Small intestine (tissue), 7 donors: ENCODE measurements around the gene P2RX5. TPM values are rescaled to one million over a fixed set of nuclear protein-coding genes. Genes with fewer than 3 reads are reported as not detected.

ENCODE experiments used
- DNase-seq, 2 donors: peaks; one replicate each; pipeline versions ENCODE4 v3.0.0 to v3.0.0-alpha.2; 2013
- FAIRE-seq: peaks from 2 replicates; lab custom pipeline; 2012; peaks lifted over from hg19 to GRCh38; lab: Jason Lieb, UNC
- H3K27ac ChIP-seq, 3 donors: one replicate each; pipeline ENCODE4 v1.5.1; 2013; ENCODE audit warnings: low read length in 2 of 3, mild to moderate bottlenecking in 2 of 3, control low read depth in 1 of 3, inconsistent platforms in 1 of 3, low read depth in 1 of 3, moderate library complexity in 1 of 3
- H3K27me3 ChIP-seq, 3 donors: one replicate each; pipeline ENCODE4 v1.6.1; 2013; ENCODE audit warnings: low read length in 3 of 3, inconsistent platforms in 1 of 3; ENCODE audit not compliant: control insufficient read depth in 3 of 3, insufficient read depth in 3 of 3
- H3K36me3 ChIP-seq, 3 donors: one replicate each; pipeline ENCODE4 v1.6.1; 2013; ENCODE audit warnings: low read length in 3 of 3, inconsistent platforms in 1 of 3, low read depth in 1 of 3, mild to moderate bottlenecking in 1 of 3, moderate library complexity in 1 of 3; ENCODE audit not compliant: control insufficient read depth in 3 of 3, insufficient read depth in 2 of 3
- H3K4me1 ChIP-seq, 3 donors: one replicate each; pipeline ENCODE4 v1.6.1; 2013; ENCODE audit warnings: low read length in 2 of 3, inconsistent platforms in 1 of 3, low read depth in 1 of 3, mild to moderate bottlenecking in 1 of 3, moderate library complexity in 1 of 3; ENCODE audit not compliant: control insufficient read depth in 3 of 3, insufficient read depth in 2 of 3
- H3K4me3 ChIP-seq, 3 donors: one replicate each; pipeline ENCODE4 v1.5.1; 2013; ENCODE audit warnings: low read length in 3 of 3, control low read depth in 1 of 3, inconsistent platforms in 1 of 3, low read depth in 1 of 3, mild to moderate bottlenecking in 1 of 3, moderate library complexity in 1 of 3
- H3K9me3 ChIP-seq, 2 donors: one replicate each; pipeline ENCODE4 v1.6.1; 2013; ENCODE audit warnings: low read depth in 1 of 2, low read length in 1 of 2; ENCODE audit not compliant: control insufficient read depth in 2 of 2, insufficient read depth in 1 of 2
- WGBS, 3 donors: extraction: QIAGEN DNeasy Blood & Tissue Kit; methylation state at CpG; one replicate each; pipeline ENCODE4 v1.1.7; 2013; 5-methylcytosine and 5-hydroxymethylcytosine counted together
- polyA plus RNA-seq, 4 donors: library from polyadenylated mRNA; stranded (reverse) in 3 of 4; unstranded in 1 of 4; fragments of 200-250 nt in 3 of 4; fragments of 120-200 nt in 1 of 4; gene quantifications; one replicate each; pipeline versions ENCODE4 v1.2.1 to v1.2.3, GENCODE V29; 2013
- donor health status: healthy with polysubstance abuse.
- donor health status: control.
- donor health status: control.
- donor health status: Bipolar disorder and iron deficiency.
- donor health status: healthy.

P2RX5 gene
- polyA plus RNA-seq, 4 donors, result 0.67 to 5.6 (median 1.9) TPM

DNA sequence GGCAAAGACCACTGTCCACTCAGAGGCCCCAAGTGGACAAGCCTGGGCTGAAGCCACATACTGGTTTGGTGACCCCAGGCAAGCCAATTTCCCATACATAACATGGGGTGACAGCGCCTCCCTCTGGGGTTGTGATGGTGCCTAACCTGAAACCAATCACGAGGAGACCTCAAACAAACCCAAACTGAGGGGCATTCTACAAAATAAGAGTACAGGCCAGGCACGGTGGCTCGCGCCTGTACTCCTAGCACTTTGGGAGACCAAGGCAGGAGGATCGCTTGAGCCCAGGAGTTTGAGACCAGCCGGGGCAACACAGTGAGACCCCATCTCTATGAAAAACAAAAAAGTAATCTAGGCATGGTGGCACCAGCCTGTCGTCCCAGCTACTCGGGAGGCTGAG, 3.6 kb downstream of the P2RX5 start:
- Histone ChIP-seq H3K27ac (no peak overlapping the region), H3K36me3 (no peaks in the 10 kb centered on the region), H3K27me3 (peaks cover 2 to 55% (median 7%) of the 10 kb centered on the region in 3 donors), H3K9me3 (peaks cover 0 to 2% of the 10 kb centered on the region in 2 donors), H3K4me1 (peaks cover 0 to 4% (median 0%) of the 10 kb centered on the region in 3 donors), H3K4me3 (no peak overlapping the region)
- DNase-seq (no peak), FAIRE-seq (no peak)
- WGBS, 3 donors, result 80 to 86% (median 84%) methylated on average over 9 of the region's 9 CpGs

GRCh38 chr17:3691617-3692067, 4.3 kb downstream of the P2RX5 start:
- no peak for DNase-seq
- 72 to 80% (median 77%) methylated on average over 16 of the region's 16 CpGs for WGBS, 3 donors
- Histone ChIP-seq H3K27ac (no peak overlapping the region), H3K36me3 (no peaks in the 10 kb centered on the region), H3K9me3 (no peaks in the 10 kb centered on the region), H3K4me3 (no peak overlapping the region), H3K27me3 (peaks cover 2 to 49% (median 7%) of the 10 kb centered on the region in 3 donors), H3K4me1 (peaks cover 0 to 4% (median 0%) of the 10 kb centered on the region in 3 donors)
- no peak for FAIRE-seq

- Histone ChIP-seq H3K27me3 (peaks cover 0 to 38% (median 2%) of the 10 kb centered on the region in 3 donors), H3K4me3 (no peak overlapping the region), H3K27ac (no peak overlapping the region), H3K36me3 (no peaks in the 10 kb centered on the region), H3K4me1 (no peaks in the 10 kb centered on the region), H3K9me3 (no peaks in the 10 kb centered on the region)
- FAIRE-seq (no peak), DNase-seq (no peak)
- 77 to 84% (median 83%) methylated on average over 18 to 22 of the region's 22 CpGs for WGBS, 3 donors
These were observed 5.8 kb downstream of the P2RX5 start for GRCh38 chr17:3690094-3690715.

- no peaks in the 10 kb centered on the region for H3K4me1 ChIP-seq
- no peaks in the 10 kb centered on the region for H3K9me3 ChIP-seq
- 82 to 89% (median 85%) methylated on average over 41 to 44 of the region's 44 CpGs for WGBS, 3 donors
- FAIRE-seq (no peak), DNase-seq (no peak)
- peaks cover 0 to 36% (median 0%) of the 10 kb centered on the region in 3 donors for H3K27me3 ChIP-seq
- no peaks in the 10 kb centered on the region for H3K36me3 ChIP-seq
- no peak overlapping the region for H3K4me3 ChIP-seq
- H3K27ac ChIP-seq, result no peak overlapping the region
These were observed 6.5 kb downstream of the P2RX5 start for GRCh38 chr17:3689262-3690093.

GRCh38 chr17:3688852-3689261, 7.1 kb downstream of the P2RX5 start:
- WGBS, 3 donors, result 68 to 77% (median 74%) methylated on average over 11 to 14 of the region's 14 CpGs
- no peaks in the 10 kb centered on the region for H3K4me1 ChIP-seq
- H3K27ac ChIP-seq, result no peak overlapping the region

DNA sequence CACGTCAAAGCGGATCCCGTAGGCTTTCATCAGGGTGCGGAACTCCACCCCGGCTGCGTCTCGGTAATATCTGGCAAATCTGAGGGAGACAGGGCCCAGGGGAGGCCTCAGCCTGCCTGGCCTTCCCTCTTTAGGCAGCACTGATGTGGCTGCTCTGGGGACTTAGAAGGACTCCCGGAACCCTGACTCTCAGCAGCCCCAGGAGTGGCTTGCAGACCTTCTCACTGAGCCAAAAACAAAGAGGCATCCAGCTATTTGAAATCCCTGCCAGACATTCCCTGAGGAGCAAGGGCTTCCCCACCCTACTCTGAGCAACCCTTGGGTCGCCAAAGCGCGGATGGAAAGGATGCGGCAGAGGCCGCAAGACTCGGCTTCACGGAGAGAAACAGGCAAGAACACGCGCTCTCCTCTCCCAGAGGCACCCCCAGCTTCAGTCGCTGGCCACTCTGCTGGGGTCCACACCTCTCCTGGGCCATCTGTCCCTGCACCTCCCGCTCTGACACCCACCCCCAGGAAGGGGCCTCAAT, 7.9 kb downstream of the P2RX5 start:
- Histone ChIP-seq H3K9me3 (no peaks in the 10 kb centered on the region), H3K4me3 (no peak overlapping the region), H3K27me3 (peaks cover 0 to 33% (median 0%) of the 10 kb centered on the region in 3 donors), H3K27ac (no peak overlapping the region), H3K4me1 (no peaks in the 10 kb centered on the region), H3K36me3 (no peaks in the 10 kb centered on the region)
- DNase-seq, result no peak
- 45 to 46% (median 45%) methylated on average over 19 of the region's 19 CpGs for WGBS, 3 donors
- FAIRE-seq, result no peak

More at GRCh38 chr17:3688852-3689261, 7.1 kb downstream of the P2RX5 start:
- Histone ChIP-seq H3K4me3 (no peak overlapping the region), H3K27me3 (peaks cover 0 to 37% (median 0%) of the 10 kb centered on the region in 3 donors), H3K9me3 (no peaks in the 10 kb centered on the region), H3K36me3 (no peaks in the 10 kb centered on the region)
- DNase-seq, result no peak
- FAIRE-seq, result no peak

GRCh38 chr17:3685174-3685573, 10.8 kb downstream of the P2RX5 start:
- 9 to 39% (median 30%) methylated on average over 8 to 13 of the region's 13 CpGs for WGBS, 3 donors

DNA sequence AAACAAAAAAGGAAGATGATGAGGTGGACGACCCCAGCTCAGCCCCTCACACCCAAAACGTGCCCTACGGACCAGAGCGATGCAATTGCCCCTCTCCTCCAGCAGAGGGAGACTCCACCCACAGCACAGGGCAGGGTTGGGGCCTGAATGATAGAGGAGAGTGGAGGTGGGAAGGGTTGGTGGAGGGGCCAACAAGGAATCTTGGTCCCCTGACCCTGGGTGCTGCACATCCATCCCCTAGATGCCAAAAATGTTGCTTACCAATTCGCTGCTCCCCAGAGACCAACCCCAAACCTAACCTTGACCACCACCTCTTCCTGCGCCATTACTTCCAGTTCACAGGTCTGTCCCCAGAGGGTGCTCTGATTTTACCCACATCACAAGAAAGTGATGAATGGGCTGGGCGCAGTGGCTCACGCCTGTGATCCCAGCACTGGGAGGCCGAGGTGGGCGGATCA, 12.9 kb downstream of the P2RX5 start:
- Histone ChIP-seq H3K27ac (no peak overlapping the region), H3K27me3 (peaks cover 0 to 19% (median 2%) of the 10 kb centered on the region in 3 donors), H3K9me3 (no peaks in the 10 kb centered on the region), H3K36me3 (no peaks in the 10 kb centered on the region), H3K4me3 (no peak overlapping the region), H3K4me1 (no peaks in the 10 kb centered on the region)
- 27 to 31% (median 28%) methylated on average over 10 of the region's 10 CpGs for WGBS, 3 donors
- FAIRE-seq (no peak), DNase-seq (peak; percentile 19 to 55)

More at GRCh38 chr17:3685174-3685573, 10.8 kb downstream of the P2RX5 start:
- H3K27me3 ChIP-seq, result peaks cover 0 to 23% (median 2%) of the 10 kb centered on the region in 3 donors
- no peaks in the 10 kb centered on the region for H3K36me3 ChIP-seq
- no peaks in the 10 kb centered on the region for H3K9me3 ChIP-seq
- DNase-seq (no peak), FAIRE-seq (no peak)
- no peaks in the 10 kb centered on the region for H3K4me1 ChIP-seq
- H3K4me3 ChIP-seq, result no peak overlapping the region
- no peak overlapping the region for H3K27ac ChIP-seq
